Body of pancreas (tissue), 4 donors: ENCODE results near the gene MYMX. TPM values are rescaled to one million over a fixed set of nuclear protein-coding genes. Genes with fewer than 3 reads are reported as not detected.

Experiments used
- ATAC-seq: fragments of 150-250 bp; one replicate; pipeline ENCODE4 v1.9.1; 2016
- DNase-seq, 4 donors: peaks; one replicate each; pipeline ENCODE4 v3.0.0-alpha.2; 2019
- H3K27ac ChIP-seq, 4 donors: fragments of 200-600 bp; sonication (generic); 1 replicate in 3 of 4; 2 replicates in 1 of 4; pipeline versions ENCODE4 v1.5.1 to v1.6.1; 2016 to 2019; ENCODE audit warnings: mild to moderate bottlenecking in 1 of 4, mixed read lengths in 1 of 4, moderate library complexity in 1 of 4
- H3K27me3 ChIP-seq, 2 donors: fragments of 200-600 bp; sonication (generic); one replicate each; pipeline ENCODE4 v1.6.0; 2016; ENCODE audit warnings: mild to moderate bottlenecking in 1 of 2
- H3K36me3 ChIP-seq, 2 donors: fragments of 200-600 bp; sonication (generic); replicated peaks in 1 of 2; 2 replicates each; pipeline ENCODE4 v1.5.1; 2016; ENCODE audit warnings: low read depth in 2 of 2; ENCODE audit not compliant: insufficient read depth in 1 of 2
- H3K4me1 ChIP-seq: fragments of 200-600 bp; sonication (generic); one replicate; pipeline ENCODE4 v1.6.0; 2016
- H3K4me3 ChIP-seq, 2 donors: fragments of 200-600 bp; sonication (generic); 1 replicate in 1 of 2; 2 replicates in 1 of 2; pipeline ENCODE4 v1.5.1; 2016 to 2019
- H3K9me3 ChIP-seq, 3 donors: fragments of 200-600 bp; sonication (generic); 1 replicate in 2 of 3; 2 replicates in 1 of 3; pipeline ENCODE4 v1.5.1; 2016
- CTCF ChIP-seq, 7 experiments: fragments of 450-650 bp in 4 of 7; fragments of 200-600 bp in 3 of 7; sonication (generic) in 3 of 7; IDR thresholded peaks; one replicate each; pipeline ENCODE4 v1.5.1; 2016 to 2019; ENCODE audit warnings: antibody characterized with exemption in 7 of 7
- POLR2A ChIP-seq, 3 donors: fragments of 450-650 bp; IDR thresholded peaks; one replicate each; pipeline ENCODE4 v1.6.1; 2016; ENCODE audit warnings: antibody characterized with exemption in 3 of 3, mild to moderate bottlenecking in 2 of 3
- WGBS, 2 donors: methylation state at CpG; one replicate each; pipeline ENCODE4 v1.1.5; 2017; 5-methylcytosine and 5-hydroxymethylcytosine counted together
- intact Hi-C: fragments of 100-400 bp; cut with DNase I; formaldehyde crosslinking; loops from one replicate; pipeline ENCODE4 v1.15.1; 2023
- total RNA-seq, 2 donors: library from RNA; depleted of rRNA; stranded (reverse); fragments of >200 nt; gene quantifications; one replicate each; pipeline ENCODE4 v1.1.0, GENCODE V29; 2016

Gene MYMX
- total RNA-seq, 2 donors from 2014 or later, result 4.2 TPM; not detected in 1

- no peak overlapping the region for H3K4me3 ChIP-seq
- WGBS, 2 donors, result 84 to 86% methylated on average over 14 of the region's 14 CpGs
- intact Hi-C loops, result no loop called here
- H3K9me3 ChIP-seq, result no peaks in the 10 kb centered on the region
- H3K27me3 ChIP-seq, result no peaks in the 10 kb centered on the region
- TF ChIP-seq CTCF (IDR thresholded peaks at IDR 0.05) (no peak), POLR2A (IDR thresholded peaks at IDR 0.05) (no peak)
- no peak for DNase-seq
- no peak overlapping the region for H3K27ac ChIP-seq
- H3K36me3 ChIP-seq, result peaks cover 44 to 54% of the 10 kb centered on the region in 2 donors
- no peak for ATAC-seq
- H3K4me1 ChIP-seq, result peaks cover 80% of the 10 kb centered on the region
These were observed 35.1 kb downstream of the MYMX start for GRCh38 chr6:44251576-44252524.

GRCh38 chr6:44253307-44254101 lies 36.8 kb downstream of the MYMX start:
- peak; percentile 58 to 62 (median 59) for DNase-seq
- ATAC-seq, result no peak
- intact Hi-C loops, result no loop called here

GRCh38 chr6:44254191-44255104 lies 37.7 kb downstream of the MYMX start:
- no peak for ATAC-seq
- no peak for TF ChIP-seq CTCF (IDR thresholded peaks at IDR 0.05)
- TF ChIP-seq POLR2A (IDR thresholded peaks at IDR 0.05), result peak in 1 of 3 donors; percentile 11
- DNase-seq, result no peak
- H3K9me3 ChIP-seq, result no peaks in the 10 kb centered on the region
- WGBS, 2 donors, result 78 to 82% methylated on average over 12 of the region's 12 CpGs
- H3K4me3 ChIP-seq, result no peak overlapping the region
- H3K36me3 ChIP-seq, result peaks cover 44 to 50% of the 10 kb centered on the region in 2 donors
- no peaks in the 10 kb centered on the region for H3K27me3 ChIP-seq
- intact Hi-C loops, result no loop called here
- peaks cover 76% of the 10 kb centered on the region for H3K4me1 ChIP-seq
- H3K27ac ChIP-seq, result no peak overlapping the region

More at GRCh38 chr6:44253307-44254101, 36.8 kb downstream of the MYMX start:
- Histone ChIP-seq H3K27me3 (no peaks in the 10 kb centered on the region), H3K36me3 (peaks cover 44 to 54% of the 10 kb centered on the region in 2 donors), H3K27ac (no peak overlapping the region), H3K4me1 (peaks cover 86% of the 10 kb centered on the region), H3K9me3 (no peaks in the 10 kb centered on the region), H3K4me3 (no peak overlapping the region)
- TF ChIP-seq POLR2A (IDR thresholded peaks at IDR 0.05) (no peak), CTCF (IDR thresholded peaks at IDR 0.05) (peak; percentile 21 to 44 (median 39))
- WGBS, 2 donors, result 60 to 66% methylated on average over 10 of the region's 10 CpGs

GRCh38 chr6:44255105-44255808 lies 38.5 kb downstream of the MYMX start:
- no peak overlapping the region for H3K4me3 ChIP-seq
- TF ChIP-seq CTCF (IDR thresholded peaks at IDR 0.05) (no peak), POLR2A (IDR thresholded peaks at IDR 0.05) (no peak)
- DNase-seq, result peak in 1 of 4 donors; percentile 22

More at GRCh38 chr6:44255105-44255808, 38.5 kb downstream of the MYMX start:
- H3K4me1 ChIP-seq, result peaks cover 68% of the 10 kb centered on the region
- peak overlapping the region in 2 of 4 donors; percentile 92 to 93 for H3K27ac ChIP-seq
- H3K27me3 ChIP-seq, result no peaks in the 10 kb centered on the region
- ATAC-seq, result no peak
- peaks cover 37 to 43% of the 10 kb centered on the region in 2 donors for H3K36me3 ChIP-seq
- no peaks in the 10 kb centered on the region for H3K9me3 ChIP-seq
- intact Hi-C loops, result no loop called here
- 45 to 52% methylated on average over 16 of the region's 16 CpGs for WGBS, 2 donors
